ENCODE results near the gene TMEM184C.

DNA sequence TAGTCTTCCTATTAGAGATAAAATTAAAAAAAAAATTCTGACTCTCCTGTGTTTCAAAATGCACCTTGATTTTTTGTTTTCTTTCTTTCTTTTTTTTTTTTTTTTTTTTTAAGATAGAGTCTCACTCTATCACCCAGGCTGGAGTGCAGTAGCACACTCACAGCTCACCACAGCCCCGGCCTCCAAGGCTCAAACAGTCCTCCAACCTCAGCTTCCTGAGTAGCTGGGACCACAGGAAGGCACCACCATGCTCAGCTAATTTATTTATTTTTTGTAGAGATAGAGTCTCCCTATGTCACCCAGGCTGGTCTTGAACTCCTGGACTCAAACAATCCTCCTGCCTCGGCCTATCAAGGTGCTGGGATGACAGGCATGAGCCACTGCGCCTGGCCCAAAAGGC lies 41.1 kb upstream of the TMEM184C start:
- TF ChIP-seq CTCF (conservative IDR thresholded peaks at IDR 0.05 in 1 of 2, IDR thresholded peaks at IDR 0.05 in 1 of 2; ENCODE audit: low read depth in 1 of 2, low read length in 2 of 2), result no peak
- no peak for TF ChIP-seq EZH2 (IDR thresholded peaks at IDR 0.05; ENCODE audit: low read length, missing control alignments)
